Spleen (tissue), 7 donors: ENCODE results near the gene SETD3.

Experiments
- CTCF ChIP-seq, 11 experiments: fragments of 200-600 bp in 7 of 11; fragments of 450-650 bp in 4 of 11; sonication (generic) in 4 of 11; IDR thresholded peaks in 8 of 11; conservative IDR thresholded peaks in 3 of 11; 1 replicate in 7 of 11; 2 replicates in 4 of 11; pipeline versions ENCODE4 v1.4.0 to v1.8.0; 2016 to 2021; ENCODE audit warnings: antibody characterized with exemption in 11 of 11, inconsistent platforms in 4 of 11, mild to moderate bottlenecking in 1 of 11
- POLR2A ChIP-seq, 3 donors: fragments of 450-650 bp; IDR thresholded peaks; one replicate each; pipeline ENCODE4 v1.5.1; 2017; ENCODE audit warnings: antibody characterized with exemption in 3 of 3, mild to moderate bottlenecking in 1 of 3
- donor health status: DM: no; HTN: no; CAD: no; lungs with moderate emphysema.
- donor health status: DM: no; HTN: no; CAD: no.
- donor health status: DM: no; HTN: no; CAD: no.

- TF ChIP-seq CTCF (IDR thresholded peaks at IDR 0.05 in 8 of 11, conservative IDR thresholded peaks at IDR 0.05 in 3 of 11), result no peak
- TF ChIP-seq POLR2A (IDR thresholded peaks at IDR 0.05), result no peak
Observed at GRCh38 chr14:99387880-99388279, 92.8 kb downstream of the SETD3 start.
